ENCODE measurements around the gene DSCAML1. TPM values are rescaled to one million over a fixed set of nuclear protein-coding genes. Genes with fewer than 3 reads are reported as not detected.
"Not testable (repeated sequence)": the region's sequence is repeated elsewhere in the genome, so short reads cannot be mapped to it uniquely, and the experiment has no call there.

Gene DSCAML1
- total RNA-seq, 1 donor from 2014 or later, result not detected

DNA sequence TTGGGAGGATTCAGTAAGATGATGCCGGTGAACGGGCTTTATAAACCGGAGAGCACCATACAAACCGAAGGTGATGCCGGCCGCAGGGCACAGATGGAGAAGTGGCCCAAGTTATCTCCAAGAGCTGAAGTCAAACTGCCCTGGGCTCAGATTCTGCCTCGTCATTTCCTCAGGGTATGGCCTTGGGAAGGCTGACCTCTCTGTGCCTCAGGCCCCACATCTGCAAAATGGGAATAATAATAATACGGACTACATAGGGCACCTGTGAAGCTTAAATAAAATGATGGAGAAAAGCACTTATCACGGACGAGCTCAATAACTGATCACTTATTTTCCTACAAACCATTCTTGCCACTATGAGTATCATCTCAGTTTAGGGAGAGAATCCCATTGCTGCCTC lies 29.9 kb downstream of the DSCAML1 start:
- Histone ChIP-seq H3K9me3 (no peaks in the 10 kb centered on the region), H3K4me3 (no peak overlapping the region), H3K27ac (no peak overlapping the region), H3K27me3 (no peaks in the 10 kb centered on the region), H3K36me3 (no peaks in the 10 kb centered on the region), H3K4me1 (no peaks in the 10 kb centered on the region)
- no peak for DNase-seq (ENCODE audit: low spot score in 2 of 2)
- intact Hi-C loops (cut with DNase I), result no loop called here
- no peak for TF ChIP-seq CTCF (IDR thresholded peaks at IDR 0.05)

GRCh38 chr11:117766576-117766975 lies 30.4 kb downstream of the DSCAML1 start:
- Histone ChIP-seq H3K4me3 (no peak overlapping the region), H3K27ac (no peak overlapping the region), H3K36me3 (no peaks in the 10 kb centered on the region), H3K27me3 (no peaks in the 10 kb centered on the region), H3K4me1 (no peaks in the 10 kb centered on the region), H3K9me3 (no peaks in the 10 kb centered on the region)
- no peak for DNase-seq (ENCODE audit: low spot score in 2 of 2)
- intact Hi-C loops (cut with DNase I), result no loop called here
- no peak for TF ChIP-seq CTCF (IDR thresholded peaks at IDR 0.05)

DNA sequence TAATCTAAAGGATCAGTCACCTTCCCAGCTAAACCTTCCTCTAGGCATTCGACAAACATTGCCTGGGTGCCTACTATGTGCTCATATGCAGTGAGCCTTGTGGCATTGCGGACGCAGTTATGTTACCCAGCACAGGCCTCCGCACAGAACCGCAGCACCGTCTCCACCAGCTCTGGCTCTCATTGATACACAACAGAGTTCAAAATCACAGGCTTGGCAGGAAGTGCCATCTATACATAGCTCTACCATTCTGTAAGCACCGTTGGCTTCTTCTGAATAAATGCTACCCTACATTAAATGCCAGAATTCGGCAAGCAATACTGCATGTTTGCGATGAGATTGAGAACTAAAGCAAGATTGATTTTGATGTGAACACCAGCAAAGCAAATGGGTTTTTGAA lies 31.0 kb downstream of the DSCAML1 start:
- intact Hi-C loops (cut with DNase I), result no loop called here
- no peak for TF ChIP-seq CTCF (IDR thresholded peaks at IDR 0.05)

GRCh38 chr11:117765068-117765467 lies 31.9 kb downstream of the DSCAML1 start:
- no peak overlapping the region for H3K27ac ChIP-seq
- H3K27me3 ChIP-seq, result no peaks in the 10 kb centered on the region
- H3K9me3 ChIP-seq, result no peaks in the 10 kb centered on the region
- TF ChIP-seq CTCF (IDR thresholded peaks at IDR 0.05), result no peak
- no peak for DNase-seq (ENCODE audit: low spot score in 2 of 2)
- no peaks in the 10 kb centered on the region for H3K4me1 ChIP-seq
- intact Hi-C loops (cut with DNase I), result no loop called here
- H3K36me3 ChIP-seq, result no peaks in the 10 kb centered on the region
- H3K4me3 ChIP-seq, result no peak overlapping the region

More for the DNA sequence above, 31.0 kb downstream of the DSCAML1 start:
- no peak for DNase-seq (ENCODE audit: low spot score in 2 of 2)
- Histone ChIP-seq H3K27me3 (no peaks in the 10 kb centered on the region), H3K9me3 (no peaks in the 10 kb centered on the region), H3K27ac (no peak overlapping the region), H3K4me3 (no peak overlapping the region), H3K4me1 (no peaks in the 10 kb centered on the region), H3K36me3 (no peaks in the 10 kb centered on the region)

- H3K4me1 ChIP-seq; H3K36me3 ChIP-seq; H3K9me3 ChIP-seq; intact Hi-C loops (cut with DNase I); H3K27ac ChIP-seq; DNase-seq (ENCODE audit: low spot score in 2 of 2); H3K4me3 ChIP-seq; H3K27me3 ChIP-seq: not testable (repeated sequence)
Measured at GRCh38 chr11:117763465-117763864, 33.6 kb downstream of the DSCAML1 start.

GRCh38 chr11:117761993-117762392 lies 35.0 kb downstream of the DSCAML1 start:
- Histone ChIP-seq H3K27me3 (no peaks in the 10 kb centered on the region), H3K36me3 (no peaks in the 10 kb centered on the region), H3K27ac (no peak overlapping the region), H3K4me1 (no peaks in the 10 kb centered on the region), H3K4me3 (no peak overlapping the region), H3K9me3 (no peaks in the 10 kb centered on the region)
- intact Hi-C loops (cut with DNase I), result no loop called here
- DNase-seq (ENCODE audit: low spot score in 2 of 2), result no peak
- TF ChIP-seq CTCF (IDR thresholded peaks at IDR 0.05), result no peak

Measured in ascending aorta (tissue), 2 donors.